ENCODE data around the gene GSTK1.
"Not testable (repeated sequence)": the region's sequence is repeated elsewhere in the genome, so short reads cannot be mapped to it uniquely, and the experiment has no call there.

The GSTK1 gene

DNA sequence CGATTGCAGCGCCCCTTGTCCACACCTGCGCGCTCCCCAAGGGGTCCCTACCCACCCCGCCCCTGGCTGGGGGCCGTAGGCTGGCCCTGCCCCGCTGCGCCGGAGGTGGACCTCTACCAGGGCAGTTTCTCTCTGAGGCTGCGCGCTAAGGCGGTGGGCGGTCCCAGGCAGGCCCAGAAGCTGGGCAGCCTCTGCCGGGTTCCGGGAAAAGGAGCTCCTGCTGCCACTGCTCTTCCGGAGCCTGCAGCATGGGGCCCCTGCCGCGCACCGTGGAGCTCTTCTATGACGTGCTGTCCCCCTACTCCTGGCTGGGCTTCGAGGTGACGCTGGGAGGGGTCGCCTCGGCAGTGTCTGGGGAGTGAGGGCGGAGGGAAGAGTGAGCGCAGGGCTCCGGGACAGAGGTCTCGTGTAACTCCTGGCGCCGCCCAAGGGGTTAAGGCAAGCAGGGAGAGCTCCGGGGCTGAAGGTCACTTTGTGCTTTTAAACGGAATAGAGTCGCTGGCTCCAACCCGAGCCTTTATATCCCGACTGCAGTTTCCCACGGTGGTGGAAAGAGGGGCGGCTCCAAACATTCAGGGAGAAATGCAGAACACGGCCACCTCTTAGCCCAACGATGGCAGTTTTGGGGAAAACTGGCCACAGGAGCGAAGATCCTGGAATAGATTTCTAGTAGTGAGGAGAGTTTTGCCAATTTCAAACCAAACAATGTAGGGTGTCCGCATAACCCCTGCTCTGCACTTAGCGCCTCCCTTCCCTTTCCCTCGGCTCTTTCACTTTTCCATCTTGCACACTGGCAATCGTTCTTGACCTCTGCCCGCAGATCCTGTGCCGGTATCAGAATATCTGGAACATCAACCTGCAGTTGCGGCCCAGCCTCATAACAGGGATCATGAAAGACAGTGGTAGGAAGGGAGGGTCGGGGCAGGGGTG, at the start of gene GSTK1:
GSTK1 (plus strand) TSS at position 176 of the 930 bp plus-strand sequence; CDS start at position 249, 73 bp downstream.
- Histone ChIP-seq H3K27me3 (ENCODE audit: insufficient read depth, low read length) (no peaks in the 10 kb centered on the region), H3K9me2 (ENCODE audit: low read depth, low read length) (no peaks in the 10 kb centered on the region), H4K20me1 (ENCODE audit: insufficient read depth, low read length) (no peaks in the 10 kb centered on the region), H3K79me2 (ENCODE audit: insufficient read depth, low read length) (no peaks in the 10 kb centered on the region), H3K4me3 (ENCODE audit: low read depth, low read length, poor library complexity, severe bottlenecking) (peak within 1 kb of the TSS; percentile 91), H3K36me3 (ENCODE audit: insufficient read depth, low read length) (peaks cover 33% of the 10 kb centered on the region; the same call in 1 of the 2 replicates), H3K9ac (ENCODE audit: low read length) (peak within 1 kb of the TSS; percentile 88), H3K4me1 (ENCODE audit: insufficient read depth, low read length, severe bottlenecking) (peaks cover 16% of the 10 kb centered on the region), H3K27ac (ENCODE audit: low read depth, low read length, poor library complexity, severe bottlenecking) (peak within 1 kb of the TSS; percentile 5), H3K4me2 (ENCODE audit: low read length) (peak within 1 kb of the TSS; percentile 81), H3K9me3 (ENCODE audit: low read length) (no peaks in the 10 kb centered on the region), H2AFZ (ENCODE audit: low read length) (peak within 1 kb of the TSS; percentile 95), H3F3A (ENCODE audit: insufficient read depth, low read length) (no peaks in the 10 kb centered on the region)
- TF ChIP-seq EZH2 (IDR thresholded peaks at IDR 0.05; ENCODE audit: borderline replicate concordance, low read length), result no peak
- TF ChIP-seq, protein P1, sequence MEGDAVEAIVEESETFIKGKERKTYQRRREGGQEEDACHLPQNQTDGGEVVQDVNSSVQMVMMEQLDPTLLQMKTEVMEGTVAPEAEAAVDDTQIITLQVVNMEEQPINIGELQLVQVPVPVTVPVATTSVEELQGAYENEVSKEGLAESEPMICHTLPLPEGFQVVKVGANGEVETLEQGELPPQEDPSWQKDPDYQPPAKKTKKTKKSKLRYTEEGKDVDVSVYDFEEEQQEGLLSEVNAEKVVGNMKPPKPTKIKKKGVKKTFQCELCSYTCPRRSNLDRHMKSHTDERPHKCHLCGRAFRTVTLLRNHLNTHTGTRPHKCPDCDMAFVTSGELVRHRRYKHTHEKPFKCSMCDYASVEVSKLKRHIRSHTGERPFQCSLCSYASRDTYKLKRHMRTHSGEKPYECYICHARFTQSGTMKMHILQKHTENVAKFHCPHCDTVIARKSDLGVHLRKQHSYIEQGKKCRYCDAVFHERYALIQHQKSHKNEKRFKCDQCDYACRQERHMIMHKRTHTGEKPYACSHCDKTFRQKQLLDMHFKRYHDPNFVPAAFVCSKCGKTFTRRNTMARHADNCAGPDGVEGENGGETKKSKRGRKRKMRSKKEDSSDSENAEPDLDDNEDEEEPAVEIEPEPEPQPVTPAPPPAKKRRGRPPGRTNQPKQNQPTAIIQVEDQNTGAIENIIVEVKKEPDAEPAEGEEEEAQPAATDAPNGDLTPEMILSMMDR (IDR thresholded peaks at IDR 0.05; ENCODE audit: low read length), result no peak

DNA sequence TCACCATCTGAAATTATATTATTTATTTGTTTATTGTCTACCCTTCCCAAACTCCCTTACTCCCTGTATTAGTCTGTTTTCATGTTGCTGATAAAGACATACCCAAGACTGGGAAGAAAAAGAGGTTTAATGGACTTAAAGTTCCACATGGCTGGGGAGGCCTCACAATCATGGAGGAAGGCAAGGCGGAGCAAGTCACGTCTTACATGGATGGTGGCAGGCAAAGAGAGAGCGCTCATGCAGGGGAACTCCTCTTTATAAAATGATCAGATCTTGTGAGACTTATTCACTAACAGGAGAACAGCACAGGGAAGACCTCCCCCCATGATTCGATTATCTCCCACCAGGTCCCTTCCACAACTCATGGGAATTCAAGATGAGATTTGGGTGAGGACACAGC, 49.8 kb upstream of the GSTK1 start:
- not testable (repeated sequence) for H3F3A ChIP-seq (ENCODE audit: insufficient read depth, low read length); H3K36me3 ChIP-seq (ENCODE audit: insufficient read depth, low read length); H3K27ac ChIP-seq (ENCODE audit: low read depth, low read length, poor library complexity, severe bottlenecking); H3K79me2 ChIP-seq (ENCODE audit: insufficient read depth, low read length); H3K27me3 ChIP-seq (ENCODE audit: insufficient read depth, low read length); H3K4me3 ChIP-seq (ENCODE audit: low read depth, low read length, poor library complexity, severe bottlenecking); H3K4me2 ChIP-seq (ENCODE audit: low read length); H2AFZ ChIP-seq (ENCODE audit: low read length); H3K9me3 ChIP-seq (ENCODE audit: low read length); H3K9me2 ChIP-seq (ENCODE audit: low read depth, low read length); H3K4me1 ChIP-seq (ENCODE audit: insufficient read depth, low read length, severe bottlenecking); H3K9ac ChIP-seq (ENCODE audit: low read length); H4K20me1 ChIP-seq (ENCODE audit: insufficient read depth, low read length)

DNA sequence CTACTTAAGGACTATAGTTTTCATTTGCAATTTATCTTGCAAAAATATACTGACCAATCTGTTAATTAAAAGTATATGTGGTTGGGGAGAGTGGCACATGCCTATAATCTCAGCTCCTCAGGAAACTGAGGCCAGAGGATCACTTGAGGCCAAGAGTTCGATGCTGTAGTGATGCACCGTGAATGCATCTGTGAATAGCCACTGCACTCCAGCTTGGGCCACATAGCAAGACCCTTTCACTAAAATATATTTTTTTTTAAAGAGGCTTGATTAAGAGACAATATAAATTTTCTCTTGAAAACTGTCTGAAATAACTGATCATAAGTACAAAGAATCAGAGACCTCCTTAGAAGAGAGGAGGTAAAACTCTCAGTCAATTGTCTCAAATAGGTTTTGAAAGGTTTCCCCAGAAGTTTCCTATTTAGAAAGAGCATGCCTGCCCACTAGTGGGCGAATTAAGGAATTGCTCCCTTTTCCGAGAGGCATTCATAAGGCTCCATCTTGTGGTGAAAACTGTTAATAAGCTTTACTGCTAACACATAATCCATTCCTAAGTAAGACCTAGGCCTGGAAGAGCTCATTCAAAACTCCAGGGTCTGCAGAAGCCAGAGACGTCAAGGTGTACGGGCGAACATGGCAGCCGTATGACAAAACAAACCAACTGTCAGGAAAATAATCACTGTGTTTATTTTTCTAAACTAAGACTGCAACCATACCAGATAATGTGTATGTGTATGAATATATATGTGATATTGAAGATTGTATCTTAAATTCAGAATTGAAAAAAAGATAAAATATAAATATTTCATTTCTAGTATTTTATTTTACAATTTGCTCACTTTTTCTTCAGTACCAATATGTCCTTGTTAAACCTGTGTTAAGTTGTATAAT, 48.2 kb upstream of the GSTK1 start:
- Histone ChIP-seq H3K4me3 (ENCODE audit: low read depth, low read length, poor library complexity, severe bottlenecking) (no peak overlapping the region), H3K36me3 (ENCODE audit: insufficient read depth, low read length) (no peaks in the 10 kb centered on the region), H3K79me2 (ENCODE audit: insufficient read depth, low read length) (no peaks in the 10 kb centered on the region), H3K27ac (ENCODE audit: low read depth, low read length, poor library complexity, severe bottlenecking) (no peak overlapping the region), H3K9ac (ENCODE audit: low read length) (no peak overlapping the region), H3K4me2 (ENCODE audit: low read length) (no peak overlapping the region), H3K9me2 (ENCODE audit: low read depth, low read length) (no peaks in the 10 kb centered on the region), H3K9me3 (ENCODE audit: low read length) (no peaks in the 10 kb centered on the region), H4K20me1 (ENCODE audit: insufficient read depth, low read length) (no peaks in the 10 kb centered on the region), H3K4me1 (ENCODE audit: insufficient read depth, low read length, severe bottlenecking) (no peaks in the 10 kb centered on the region), H3K27me3 (ENCODE audit: insufficient read depth, low read length) (no peaks in the 10 kb centered on the region), H2AFZ (ENCODE audit: low read length) (no peak overlapping the region), H3F3A (ENCODE audit: insufficient read depth, low read length) (no peaks in the 10 kb centered on the region)
- TF ChIP-seq EZH2 (IDR thresholded peaks at IDR 0.05; ENCODE audit: borderline replicate concordance, low read length), result no peak
- TF ChIP-seq, protein P1 (IDR thresholded peaks at IDR 0.05; ENCODE audit: low read length), result peak; percentile 100

Measured in OCI-LY1 (cell line).